22Rv1 (cell line): Measurements from ENCODE around the gene HARBI1.

Experiments
- H3K27ac ChIP-seq: fragments of 450-650 bp; 2 replicates; pipeline ENCODE4 v1.5.1; 2017
- ZFX ChIP-seq: fragments of 450-650 bp; IDR thresholded peaks from 2 replicates; pipeline ENCODE4 v1.6.1; 2017; ENCODE audit warnings: antibody characterized with exemption, borderline replicate concordance
- TF ChIP-seq, protein P1 (sequence below): fragments of 450-650 bp; IDR thresholded peaks from 2 replicates; pipeline ENCODE4 v1.5.1; 2017; ENCODE audit warnings: mild to moderate bottlenecking

Gene HARBI1

DNA sequence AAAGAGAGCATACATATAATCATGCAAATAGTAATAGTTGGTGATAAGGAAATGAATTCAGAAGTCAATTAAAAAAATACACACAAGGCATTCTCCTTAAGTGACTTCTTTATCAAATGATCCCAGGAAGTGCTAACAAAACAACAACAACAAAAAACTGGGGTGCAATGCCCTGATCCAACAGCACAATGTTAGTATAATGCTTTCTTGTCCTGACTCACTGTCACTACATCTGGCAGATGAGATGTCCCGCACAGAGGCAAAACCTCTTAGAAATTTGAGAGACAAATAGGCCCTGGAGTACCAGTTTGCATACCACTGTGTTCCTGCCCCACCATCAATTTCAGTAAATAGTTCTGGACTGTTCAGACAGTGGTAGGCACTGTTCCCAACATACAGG is 12.2 kb downstream of the HARBI1 start:
- TF ChIP-seq ZFX = no peak
- TF ChIP-seq, protein P1, sequence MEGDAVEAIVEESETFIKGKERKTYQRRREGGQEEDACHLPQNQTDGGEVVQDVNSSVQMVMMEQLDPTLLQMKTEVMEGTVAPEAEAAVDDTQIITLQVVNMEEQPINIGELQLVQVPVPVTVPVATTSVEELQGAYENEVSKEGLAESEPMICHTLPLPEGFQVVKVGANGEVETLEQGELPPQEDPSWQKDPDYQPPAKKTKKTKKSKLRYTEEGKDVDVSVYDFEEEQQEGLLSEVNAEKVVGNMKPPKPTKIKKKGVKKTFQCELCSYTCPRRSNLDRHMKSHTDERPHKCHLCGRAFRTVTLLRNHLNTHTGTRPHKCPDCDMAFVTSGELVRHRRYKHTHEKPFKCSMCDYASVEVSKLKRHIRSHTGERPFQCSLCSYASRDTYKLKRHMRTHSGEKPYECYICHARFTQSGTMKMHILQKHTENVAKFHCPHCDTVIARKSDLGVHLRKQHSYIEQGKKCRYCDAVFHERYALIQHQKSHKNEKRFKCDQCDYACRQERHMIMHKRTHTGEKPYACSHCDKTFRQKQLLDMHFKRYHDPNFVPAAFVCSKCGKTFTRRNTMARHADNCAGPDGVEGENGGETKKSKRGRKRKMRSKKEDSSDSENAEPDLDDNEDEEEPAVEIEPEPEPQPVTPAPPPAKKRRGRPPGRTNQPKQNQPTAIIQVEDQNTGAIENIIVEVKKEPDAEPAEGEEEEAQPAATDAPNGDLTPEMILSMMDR = no peak
- no peak overlapping the region for H3K27ac ChIP-seq

DNA sequence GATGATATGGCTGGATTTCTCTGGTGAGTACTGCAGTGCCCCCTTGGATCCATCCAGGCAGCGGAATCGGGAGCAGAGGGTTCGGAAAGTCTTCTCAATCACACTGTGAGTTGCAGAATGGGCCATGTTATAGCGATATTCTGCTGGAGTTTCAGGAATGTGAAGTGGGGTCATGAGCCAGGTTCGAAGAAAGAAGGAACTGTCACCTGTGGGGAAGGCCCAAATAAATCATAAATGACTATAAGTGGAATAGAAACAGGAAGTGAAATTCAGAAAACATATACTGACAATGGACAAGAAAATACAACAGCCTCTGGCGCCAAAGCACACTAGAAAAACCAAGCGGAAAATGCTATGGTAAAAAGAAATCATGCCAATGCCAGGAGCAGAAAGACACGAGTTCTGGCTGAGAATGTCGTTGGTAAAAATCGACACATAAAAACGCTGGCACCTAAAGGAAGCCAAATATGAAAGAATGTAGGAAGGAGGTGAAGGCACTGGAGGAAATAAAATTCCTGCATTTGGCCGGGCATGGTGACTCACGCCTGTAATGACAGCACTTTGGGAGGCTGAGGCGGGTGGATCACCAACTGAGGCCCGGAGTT is 13.2 kb downstream of the HARBI1 start:
- TF ChIP-seq ZFX = no peak
- TF ChIP-seq, protein P1 = no peak

DNA sequence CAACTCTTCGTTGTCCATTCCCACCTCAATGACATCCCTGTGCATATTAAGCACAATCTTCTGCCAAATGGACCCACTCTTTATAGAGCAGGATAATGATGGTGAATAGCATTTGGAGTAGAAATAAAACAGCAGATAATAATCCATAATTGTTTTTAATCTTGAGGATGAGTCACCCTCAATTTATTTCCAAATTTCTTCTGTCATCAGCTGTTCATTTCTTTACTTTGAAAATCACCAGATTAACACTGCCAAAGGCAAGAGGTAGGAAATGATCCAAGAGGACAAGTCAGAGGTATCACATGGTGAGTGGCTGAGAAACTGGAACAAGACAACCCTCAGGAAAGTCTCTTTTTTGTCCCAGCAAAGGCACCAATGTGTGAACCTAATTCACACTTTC is 15.9 kb downstream of the HARBI1 start:
- no peak overlapping the region for H3K27ac ChIP-seq
- TF ChIP-seq, protein P1 = no peak

More for the DNA sequence above, 13.2 kb downstream of the HARBI1 start:
- no peak overlapping the region for H3K27ac ChIP-seq

DNA sequence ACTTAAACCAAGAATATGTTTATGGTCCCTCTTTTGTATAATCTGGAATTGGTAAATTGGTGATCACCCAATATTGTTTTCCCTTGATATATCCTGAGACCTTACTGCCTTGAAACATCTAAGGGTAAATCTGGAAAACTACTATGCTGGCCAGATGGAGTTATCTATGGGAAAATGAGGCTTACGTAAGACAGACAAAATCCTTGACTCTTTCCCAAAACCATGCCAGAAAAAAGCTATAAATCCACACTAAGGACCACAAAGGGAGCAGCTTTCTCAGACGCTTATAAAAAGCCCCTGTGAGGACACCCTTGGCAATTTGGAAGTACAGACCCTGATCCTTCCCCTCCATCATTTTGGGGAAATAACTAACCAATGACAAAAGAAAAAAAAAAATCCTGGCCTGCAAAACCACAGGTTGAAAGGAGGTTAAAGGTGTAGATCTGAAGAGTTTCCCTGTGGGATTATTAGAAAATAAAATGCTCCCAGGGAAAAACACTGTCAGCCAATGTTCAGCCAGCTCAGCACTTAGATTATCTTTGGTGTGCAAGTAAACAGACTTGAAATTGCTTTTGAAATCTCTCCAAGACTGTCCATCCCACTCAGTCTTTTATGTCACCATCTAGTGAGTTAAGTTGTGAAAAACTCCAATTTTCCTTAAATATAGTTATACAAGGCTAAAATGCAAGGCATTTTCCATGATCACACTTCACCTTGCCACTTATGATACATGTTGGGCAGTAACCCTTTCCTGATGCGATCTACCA is 16.6 kb downstream of the HARBI1 start:
- TF ChIP-seq, protein P1 = no peak
- TF ChIP-seq ZFX = no peak
- H3K27ac ChIP-seq = no peak overlapping the region

DNA sequence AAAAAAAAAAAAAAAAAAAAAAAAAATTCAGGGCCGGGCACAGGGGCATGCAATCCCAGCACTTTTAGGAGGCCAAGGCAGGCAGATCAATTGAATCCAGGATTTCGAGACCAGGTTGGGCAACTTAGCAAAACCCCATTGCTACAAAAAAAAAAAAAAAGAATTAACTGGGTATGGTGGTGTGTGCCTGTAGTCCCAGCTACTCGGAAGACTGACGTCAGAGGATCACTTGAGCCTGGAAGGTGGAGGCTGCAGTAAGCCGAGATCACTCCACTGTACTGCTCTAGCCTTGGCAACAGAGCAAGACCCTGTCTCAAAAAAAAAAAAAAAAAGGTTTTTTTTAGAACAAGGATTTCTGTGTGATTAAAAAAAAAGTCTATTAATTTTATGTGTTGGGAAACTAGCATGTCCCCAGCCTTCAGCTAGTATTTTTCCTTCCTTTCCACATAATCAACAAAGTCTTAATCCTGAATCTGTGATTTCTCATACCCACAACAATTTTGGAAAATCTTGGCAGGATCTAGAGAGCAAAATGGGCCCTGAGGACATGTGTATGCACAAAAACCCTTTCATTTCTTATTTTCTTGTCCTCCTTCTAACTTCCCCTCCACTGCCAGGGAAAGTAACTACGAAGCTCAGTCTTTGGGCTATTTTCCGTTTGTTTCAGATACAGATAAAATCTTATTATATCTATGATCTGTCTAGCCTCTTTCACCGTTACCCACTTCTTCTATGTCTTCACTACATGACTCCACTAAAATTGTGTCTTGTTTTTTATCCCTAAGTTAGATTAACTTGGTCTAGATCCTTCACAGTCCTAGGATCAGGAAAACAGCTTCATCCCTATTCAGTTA is 17.5 kb downstream of the HARBI1 start:
- TF ChIP-seq, protein P1 = no peak
- TF ChIP-seq ZFX = no peak
- no peak overlapping the region for H3K27ac ChIP-seq

DNA sequence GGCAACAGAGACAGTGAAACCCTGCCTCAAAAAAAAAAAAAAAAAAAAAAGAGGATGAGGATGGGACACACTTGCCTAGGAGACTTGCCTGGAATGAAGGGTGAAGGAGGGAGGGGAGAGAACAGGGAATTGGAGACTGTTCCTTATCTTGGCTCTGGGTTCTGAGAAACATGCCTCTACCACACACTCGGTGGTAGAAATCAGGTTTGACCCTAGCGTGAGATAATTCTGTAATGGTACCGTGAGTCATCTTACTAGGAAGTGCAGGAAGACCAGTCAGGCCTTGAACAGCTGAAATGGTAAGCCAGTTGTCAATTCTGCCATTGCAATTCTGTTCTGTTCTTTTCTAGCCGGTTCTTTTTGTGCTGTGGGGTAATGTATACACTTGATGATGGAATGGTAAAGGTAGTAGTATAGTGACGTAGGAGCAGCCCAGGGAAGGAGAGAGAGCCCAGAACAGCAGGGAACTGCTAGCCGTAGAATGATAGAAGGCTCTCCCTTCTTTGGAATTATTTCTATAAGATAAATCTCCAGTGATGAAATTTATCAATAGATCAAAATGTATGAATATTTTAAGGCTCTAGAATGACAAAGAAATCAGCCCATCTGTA is 19.3 kb downstream of the HARBI1 start:
- H3K27ac ChIP-seq = no peak overlapping the region
- TF ChIP-seq, protein P1 = no peak
